GM13976 (cell line): ENCODE data around the gene TREML2.
"Not testable (repeated sequence)": the region's sequence is repeated elsewhere in the genome, so short reads cannot be mapped to it uniquely, and the experiment has no call there.

ENCODE experiments used
- DNase-seq: peaks from one replicate; pipeline ENCODE4 v3.0.0; 2012; ENCODE audit warnings: low spot score
- in situ Hi-C: fragments of 300-500 bp; cut with MboI; formaldehyde crosslinking; loops from one replicate; pipeline ENCODE4 v1.12.0; 2022; ENCODE audit warnings: low sequenced_read_pairs, mixed read lengths, inconsistent platforms; ENCODE audit not compliant: unreplicated experiment
- TF ChIP-seq, protein P1 (sequence below): IDR thresholded peaks from 2 replicates; pipeline ENCODE4 v1.5.1; 2012; ENCODE audit warnings: borderline replicate concordance, mild to moderate bottlenecking; ENCODE audit not compliant: insufficient read depth; ENCODE audit errors: extremely low read depth, missing control alignments, control extremely low read depth

Gene TREML2

GRCh38 chr6:41197234-41197633, 3.7 kb downstream of the TREML2 start:
- TF ChIP-seq, protein P1, sequence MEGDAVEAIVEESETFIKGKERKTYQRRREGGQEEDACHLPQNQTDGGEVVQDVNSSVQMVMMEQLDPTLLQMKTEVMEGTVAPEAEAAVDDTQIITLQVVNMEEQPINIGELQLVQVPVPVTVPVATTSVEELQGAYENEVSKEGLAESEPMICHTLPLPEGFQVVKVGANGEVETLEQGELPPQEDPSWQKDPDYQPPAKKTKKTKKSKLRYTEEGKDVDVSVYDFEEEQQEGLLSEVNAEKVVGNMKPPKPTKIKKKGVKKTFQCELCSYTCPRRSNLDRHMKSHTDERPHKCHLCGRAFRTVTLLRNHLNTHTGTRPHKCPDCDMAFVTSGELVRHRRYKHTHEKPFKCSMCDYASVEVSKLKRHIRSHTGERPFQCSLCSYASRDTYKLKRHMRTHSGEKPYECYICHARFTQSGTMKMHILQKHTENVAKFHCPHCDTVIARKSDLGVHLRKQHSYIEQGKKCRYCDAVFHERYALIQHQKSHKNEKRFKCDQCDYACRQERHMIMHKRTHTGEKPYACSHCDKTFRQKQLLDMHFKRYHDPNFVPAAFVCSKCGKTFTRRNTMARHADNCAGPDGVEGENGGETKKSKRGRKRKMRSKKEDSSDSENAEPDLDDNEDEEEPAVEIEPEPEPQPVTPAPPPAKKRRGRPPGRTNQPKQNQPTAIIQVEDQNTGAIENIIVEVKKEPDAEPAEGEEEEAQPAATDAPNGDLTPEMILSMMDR: no peak
- no peak for DNase-seq
- in situ Hi-C loops: no loop called here

- in situ Hi-C loops: no loop called here
- TF ChIP-seq, protein P1: no peak
- DNase-seq: no peak
Observed at GRCh38 chr6:41194386-41194785, 6.6 kb downstream of the TREML2 start.

DNA sequence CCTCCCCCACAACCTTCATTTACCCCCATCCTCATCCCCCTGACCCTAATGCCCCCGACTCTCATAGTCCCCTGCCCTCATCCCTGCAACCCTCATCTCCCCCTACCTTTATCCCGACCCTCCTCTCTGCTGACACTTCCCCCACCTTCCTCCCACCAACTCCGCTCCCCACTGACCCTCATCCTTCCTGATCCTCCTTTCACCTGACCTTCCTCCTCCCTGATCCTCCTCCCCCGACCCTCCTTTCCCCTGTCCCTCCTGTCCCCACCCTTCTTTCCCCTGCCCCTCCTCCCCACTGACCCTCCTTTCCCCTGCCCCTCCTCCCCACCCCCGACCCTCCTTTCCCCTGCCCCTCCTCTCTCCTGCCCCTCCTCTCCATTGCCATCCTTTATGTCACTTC, 7.1 kb downstream of the TREML2 start:
- TF ChIP-seq, protein P1: no peak
- in situ Hi-C loops: no loop called here
- no peak for DNase-seq

DNA sequence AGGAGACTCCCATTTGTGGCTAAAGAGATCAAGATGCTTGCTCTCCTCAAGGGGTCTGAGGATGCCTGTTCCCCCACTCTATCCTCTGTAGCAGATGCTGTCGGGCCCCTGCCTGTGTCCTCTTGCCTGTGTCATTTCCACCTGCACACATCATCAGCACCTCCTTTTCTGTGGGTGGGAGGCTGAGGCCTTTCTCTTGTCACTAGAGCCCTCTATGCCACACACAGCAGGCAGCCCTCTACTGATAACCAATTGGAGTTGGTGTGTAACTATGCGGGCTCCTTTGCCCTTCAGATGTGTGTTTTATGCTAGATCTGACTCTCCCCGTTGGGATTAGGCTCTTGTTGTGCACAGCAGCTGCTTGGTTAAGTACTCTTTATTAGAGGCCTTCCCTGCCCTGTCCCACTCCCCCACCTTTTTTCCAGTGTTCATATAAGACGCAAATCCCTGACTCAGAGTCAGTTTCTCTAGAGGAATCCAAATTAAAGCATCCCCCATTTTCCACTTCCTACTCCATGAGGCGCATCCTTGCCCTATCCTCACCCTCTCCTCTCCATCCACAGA, 7.7 kb downstream of the TREML2 start:
- DNase-seq: no peak
- TF ChIP-seq, protein P1: no peak
- in situ Hi-C loops: no loop called here

DNA sequence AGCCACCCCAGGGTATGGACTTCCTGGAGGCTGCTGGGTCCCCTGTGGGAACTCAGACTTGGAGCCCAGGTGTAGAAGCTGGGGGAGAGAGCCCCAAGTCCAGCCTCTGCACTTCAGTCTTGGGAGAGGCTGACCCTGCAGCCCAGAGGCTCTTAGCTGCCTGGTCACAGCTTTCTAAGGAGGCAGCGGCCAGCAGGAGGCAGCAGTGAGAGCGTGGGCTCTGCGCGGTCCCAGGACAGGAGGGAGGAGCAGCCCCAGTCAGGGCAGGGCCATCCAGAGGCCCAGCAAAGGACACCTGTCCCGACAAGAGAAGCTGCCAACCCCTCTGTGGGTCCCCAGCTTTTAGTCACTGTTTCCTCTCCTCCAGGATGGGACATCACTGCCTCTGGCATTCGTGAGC, 9.4 kb downstream of the TREML2 start:
- in situ Hi-C loops: no loop called here
- TF ChIP-seq, protein P1: peak; percentile 40
- DNase-seq: peak; percentile 66

GRCh38 chr6:41190791-41191190, 10.2 kb downstream of the TREML2 start:
- DNase-seq: no peak
- in situ Hi-C loops: no loop called here
- TF ChIP-seq, protein P1: no peak

DNA sequence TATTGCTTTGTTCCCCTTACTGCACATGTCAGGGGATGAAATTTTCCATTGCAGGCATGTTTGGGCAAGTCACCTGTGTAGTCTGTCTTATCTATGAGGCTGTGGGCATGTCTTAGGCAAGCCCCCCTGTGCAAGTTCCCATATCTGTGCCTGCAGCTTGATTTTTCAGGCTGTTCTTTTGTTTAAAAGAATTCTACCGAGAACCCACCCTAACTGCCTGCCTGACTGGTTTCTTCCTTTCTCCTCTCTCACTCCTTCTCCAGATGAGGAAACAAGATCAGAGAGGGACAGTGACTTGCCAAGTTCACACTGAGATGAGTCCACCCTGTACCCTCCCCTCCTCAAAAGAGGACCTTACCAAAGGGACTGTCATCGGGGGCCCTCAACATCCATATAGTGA, 11.0 kb downstream of the TREML2 start:
- in situ Hi-C loops: no loop called here
- DNase-seq: no peak

DNA sequence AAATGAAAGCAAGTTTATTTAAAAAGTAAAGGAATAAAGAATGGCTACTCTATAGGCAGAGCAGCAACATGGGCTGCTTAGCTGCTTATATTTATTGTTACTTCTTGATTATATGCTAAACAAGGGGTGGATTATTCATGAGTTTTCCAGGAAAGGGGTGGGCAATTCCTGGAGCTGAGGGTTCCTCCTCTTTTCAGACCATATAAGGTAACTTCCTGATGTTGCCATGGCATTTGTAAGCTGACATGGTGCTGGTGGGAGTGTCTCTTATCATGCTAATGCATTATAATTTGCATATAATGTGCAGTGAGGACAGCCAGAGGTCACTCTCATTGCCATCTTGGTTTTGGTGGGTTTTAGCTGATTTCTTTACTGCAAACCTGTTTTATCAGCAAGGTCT, 11.9 kb downstream of the TREML2 start:
- in situ Hi-C loops, DNase-seq: not testable (repeated sequence)

More for the DNA sequence above, 11.0 kb downstream of the TREML2 start:
- TF ChIP-seq, protein P1: no peak
